Urinary bladder (tissue), 4 donors: ENCODE data around the gene SMARCB1. TPM values are rescaled to one million over a fixed set of nuclear protein-coding genes. Genes with fewer than 3 reads are reported as not detected.

Experiments used
- DNase-seq: peaks from one replicate; pipeline ENCODE4 v3.0.0-alpha.2; 2015; ENCODE audit errors: extremely low spot score
- H3K27ac ChIP-seq: one replicate; pipeline ENCODE4 v1.5.1; 2013; ENCODE audit warnings: low read depth, mild to moderate bottlenecking, moderate library complexity
- H3K36me3 ChIP-seq: one replicate; pipeline ENCODE4 v1.6.1; 2013; ENCODE audit warnings: mild to moderate bottlenecking, moderate library complexity; ENCODE audit not compliant: insufficient read depth
- H3K4me1 ChIP-seq: one replicate; pipeline ENCODE4 v1.6.1; 2013; ENCODE audit warnings: mild to moderate bottlenecking, moderate library complexity; ENCODE audit not compliant: insufficient read depth
- H3K4me3 ChIP-seq: one replicate; pipeline ENCODE4 v1.5.1; 2013; ENCODE audit warnings: low read depth, low read length
- WGBS: extraction: QIAGEN DNeasy Blood & Tissue Kit; methylation state at CpG from one replicate; pipeline ENCODE4 v1.1.7; 2013; 5-methylcytosine and 5-hydroxymethylcytosine counted together
- polyA plus RNA-seq: library from polyadenylated mRNA; stranded (reverse); fragments of 200-250 nt; gene quantifications from one replicate; pipeline ENCODE4 v1.2.3, GENCODE V29; 2013
- total RNA-seq: library from RNA; depleted of rRNA; stranded (reverse); fragments of >200 nt; gene quantifications from one replicate; pipeline ENCODE4 v1.2.3, GENCODE V29; 2014
- donor health status: healthy with polysubstance abuse.
- donor health status: healthy.

SMARCB1 gene
- total and polyA plus RNA-seq, 2 donors, result 16.7 to 47.9 TPM

GRCh38 chr22:23815541-23816155 lies 28.9 kb downstream of the SMARCB1 start:
- no peak overlapping the region for H3K27ac ChIP-seq
- H3K36me3 ChIP-seq, result peaks cover 1% of the 10 kb centered on the region
- no peak overlapping the region for H3K4me3 ChIP-seq
- no peak for DNase-seq
- WGBS, result 81% methylated on average over 10 of the region's 10 CpGs
- no peaks in the 10 kb centered on the region for H3K4me1 ChIP-seq

- Histone ChIP-seq H3K4me1 (no peaks in the 10 kb centered on the region), H3K4me3 (no peak overlapping the region), H3K36me3 (peaks cover 4% of the 10 kb centered on the region), H3K27ac (no peak overlapping the region)
- DNase-seq, result no peak
- 85% methylated on average over 18 of the region's 18 CpGs for WGBS
Measured at GRCh38 chr22:23816156-23816976, 29.6 kb downstream of the SMARCB1 start.

- no peak overlapping the region for H3K27ac ChIP-seq
- no peak for DNase-seq
- peaks cover 4% of the 10 kb centered on the region for H3K36me3 ChIP-seq
- H3K4me3 ChIP-seq, result no peak overlapping the region
- WGBS, result 98% methylated on average over 6 of the region's 6 CpGs
- no peaks in the 10 kb centered on the region for H3K4me1 ChIP-seq
Measured at GRCh38 chr22:23817146-23817545, 30.4 kb downstream of the SMARCB1 start.

- WGBS, result 91% methylated on average over 2 of the region's 2 CpGs
- H3K4me3 ChIP-seq, result no peak overlapping the region
- no peaks in the 10 kb centered on the region for H3K4me1 ChIP-seq
- H3K36me3 ChIP-seq, result peaks cover 4% of the 10 kb centered on the region
- DNase-seq, result no peak
- H3K27ac ChIP-seq, result no peak overlapping the region
Measured at GRCh38 chr22:23818541-23818940, 31.8 kb downstream of the SMARCB1 start.

DNA sequence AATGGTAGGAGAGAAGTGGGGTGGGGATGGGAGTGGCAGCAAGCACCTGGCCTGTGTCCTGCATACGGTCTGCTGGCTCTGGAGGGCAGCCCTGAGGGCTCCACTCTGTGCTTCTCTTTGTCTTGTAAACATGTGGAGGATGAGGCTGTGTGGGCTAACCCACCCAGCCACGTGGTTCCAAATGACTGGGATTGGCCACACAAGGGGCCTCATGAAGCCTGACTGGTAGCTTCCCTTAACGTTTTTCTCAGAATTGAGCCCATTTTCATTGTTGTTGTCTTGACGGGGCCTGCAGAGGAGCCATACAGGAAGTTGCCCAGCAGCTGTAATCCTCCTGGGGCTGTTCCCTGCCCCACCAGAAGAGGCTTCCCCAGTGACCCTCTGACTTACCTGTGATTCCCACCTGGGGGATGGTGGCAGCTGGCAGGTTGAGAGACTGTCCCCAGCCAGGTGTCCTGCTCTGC lies 34.0 kb downstream of the SMARCB1 start:
- no peak for DNase-seq
- Histone ChIP-seq H3K4me3 (no peak overlapping the region), H3K27ac (no peak overlapping the region), H3K36me3 (peaks cover 8% of the 10 kb centered on the region), H3K4me1 (no peaks in the 10 kb centered on the region)
- 59% methylated on average over 4 of the region's 4 CpGs for WGBS

DNA sequence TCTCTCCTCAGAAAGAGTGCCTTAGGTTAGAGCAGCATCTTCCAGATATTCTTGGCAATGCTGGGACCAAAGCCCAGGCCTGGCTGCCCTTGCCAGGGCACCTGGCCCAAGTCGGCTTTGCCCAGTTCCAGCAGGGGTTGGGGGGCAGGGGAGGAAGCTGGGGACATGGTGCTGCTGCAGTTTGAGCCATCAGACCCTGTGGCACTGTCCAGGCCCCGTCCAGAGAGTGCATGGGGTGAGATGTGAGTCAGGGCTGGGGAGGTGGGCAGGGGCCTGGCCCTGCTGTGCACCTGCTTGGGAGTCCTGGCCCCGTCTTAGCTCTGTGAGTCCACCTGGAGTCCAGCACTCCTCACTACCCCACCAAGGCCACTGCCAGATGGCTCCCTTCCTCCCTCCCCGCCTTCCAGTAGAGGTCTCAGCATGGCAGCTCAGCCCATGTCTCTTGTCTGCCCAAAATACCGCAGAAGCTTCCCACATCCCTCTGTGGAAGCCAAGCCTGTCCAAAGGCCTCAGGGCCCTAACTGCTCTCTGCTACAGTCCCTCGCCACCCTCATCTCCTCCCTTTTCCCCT lies 35.4 kb downstream of the SMARCB1 start:
- WGBS, result 86% methylated on average over 6 of the region's 6 CpGs
- Histone ChIP-seq H3K27ac (no peak overlapping the region), H3K4me1 (no peaks in the 10 kb centered on the region), H3K4me3 (no peak overlapping the region), H3K36me3 (peaks cover 8% of the 10 kb centered on the region)
- DNase-seq, result no peak

DNA sequence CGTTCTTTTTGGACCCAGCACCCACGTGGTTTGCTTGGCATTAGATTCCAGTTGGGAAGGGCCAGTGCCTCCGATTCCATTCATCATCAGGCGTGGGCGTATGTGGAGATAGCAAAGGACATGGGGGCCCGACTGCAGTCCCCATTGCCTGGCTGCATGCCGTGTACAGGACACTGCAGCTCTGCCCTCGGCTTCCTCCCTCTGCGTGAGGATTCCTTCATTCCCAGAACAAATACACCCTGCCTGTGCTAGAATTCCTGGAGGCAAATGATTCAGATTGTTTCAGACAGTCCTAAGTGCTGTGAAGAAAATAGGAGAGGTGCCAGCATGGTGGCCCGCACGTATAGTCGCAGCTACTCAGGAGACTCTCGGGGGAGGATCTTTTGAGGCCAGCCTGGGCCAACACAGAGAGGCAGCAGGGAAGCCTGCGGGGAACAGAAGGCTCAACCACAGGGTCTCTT lies 36.6 kb downstream of the SMARCB1 start:
- Histone ChIP-seq H3K4me3 (no peak overlapping the region), H3K4me1 (no peaks in the 10 kb centered on the region), H3K27ac (no peak overlapping the region), H3K36me3 (peaks cover 8% of the 10 kb centered on the region)
- WGBS, result 89% methylated on average over 14 of the region's 14 CpGs
- no peak for DNase-seq

GRCh38 chr22:23824476-23825245 lies 37.9 kb downstream of the SMARCB1 start:
- Histone ChIP-seq H3K27ac (no peak overlapping the region), H3K4me1 (no peaks in the 10 kb centered on the region), H3K36me3 (peaks cover 8% of the 10 kb centered on the region), H3K4me3 (no peak overlapping the region)
- DNase-seq, result no peak
- WGBS, result 91% methylated on average over 13 of the region's 13 CpGs

DNA sequence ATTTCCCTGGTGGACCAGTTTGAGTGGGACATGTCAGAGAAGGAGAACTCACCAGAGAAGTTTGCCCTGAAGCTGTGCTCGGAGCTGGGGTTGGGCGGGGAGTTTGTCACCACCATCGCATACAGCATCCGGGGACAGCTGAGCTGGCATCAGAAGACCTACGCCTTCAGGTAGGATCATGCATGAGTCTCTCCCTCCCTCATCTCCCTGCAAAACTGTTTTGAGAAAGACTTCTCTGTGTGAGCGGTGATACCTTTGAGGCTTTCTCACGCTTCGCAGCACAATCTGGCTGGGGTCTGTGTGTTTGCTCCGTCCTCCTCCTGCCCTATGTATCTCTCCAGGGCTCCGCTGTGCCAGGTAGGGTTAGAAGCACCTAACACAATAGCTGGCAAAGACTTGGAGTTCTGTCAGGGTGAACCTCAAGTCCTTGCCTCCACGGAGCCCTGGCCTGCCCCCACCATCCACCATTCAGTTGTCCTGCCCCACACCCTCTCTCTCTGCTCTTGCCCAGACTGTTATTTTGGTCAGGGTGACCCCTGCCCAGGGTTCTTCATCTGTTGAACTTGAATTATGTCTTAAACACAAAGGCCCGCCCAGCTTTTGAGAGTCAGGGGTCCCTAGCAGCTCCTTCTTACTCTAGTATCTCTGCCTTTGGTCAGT lies 38.6 kb downstream of the SMARCB1 start:
- Histone ChIP-seq H3K36me3 (peaks cover 8% of the 10 kb centered on the region), H3K4me1 (no peaks in the 10 kb centered on the region), H3K4me3 (no peak overlapping the region), H3K27ac (no peak overlapping the region)
- no peak for DNase-seq
- 97% methylated on average over 12 of the region's 12 CpGs for WGBS

DNA sequence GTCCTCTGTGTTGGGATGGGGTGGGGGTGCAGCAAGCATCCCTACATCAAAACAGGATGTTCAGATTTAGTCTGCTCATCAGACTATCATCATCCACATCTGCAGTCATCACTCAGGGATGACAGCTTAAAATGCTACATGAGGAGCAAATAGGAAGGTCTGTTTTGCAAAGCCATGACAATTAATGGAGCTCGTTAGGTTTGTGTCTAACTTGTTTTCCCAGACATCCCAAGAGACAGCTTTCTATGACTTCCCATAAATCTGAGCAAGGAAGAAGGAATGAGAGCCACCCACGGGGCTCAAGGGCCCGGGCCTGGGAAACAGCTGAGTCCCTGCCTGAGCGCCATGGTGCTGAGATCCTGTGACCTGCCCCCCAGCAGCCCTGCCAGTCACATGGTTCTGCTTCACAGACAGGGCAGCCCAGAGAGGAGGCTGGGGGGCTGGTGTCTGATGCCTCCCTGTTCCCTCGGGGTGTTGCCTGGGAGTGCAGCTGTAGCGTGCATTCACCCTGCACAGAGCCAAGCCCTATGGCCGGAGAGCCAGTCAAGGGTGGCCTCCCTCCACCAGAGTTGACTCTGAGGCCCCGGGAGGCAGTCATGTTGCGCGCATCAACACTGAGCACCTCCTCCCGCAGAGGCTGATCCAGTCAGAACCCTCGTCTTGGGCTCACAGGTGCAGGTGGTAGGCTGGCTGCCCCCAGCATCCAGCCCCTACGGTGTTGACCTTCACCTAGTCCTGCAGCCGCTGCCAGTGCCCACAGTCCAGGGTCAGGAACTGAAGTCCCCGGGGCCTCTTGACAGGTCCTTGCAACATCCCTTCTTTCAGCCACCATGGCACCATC lies 40.0 kb downstream of the SMARCB1 start:
- H3K27ac ChIP-seq, result no peak overlapping the region
- no peak for DNase-seq
- peaks cover 3% of the 10 kb centered on the region for H3K36me3 ChIP-seq
- no peaks in the 10 kb centered on the region for H3K4me1 ChIP-seq
- WGBS, result 83% methylated on average over 15 of the region's 15 CpGs
- H3K4me3 ChIP-seq, result no peak overlapping the region

DNA sequence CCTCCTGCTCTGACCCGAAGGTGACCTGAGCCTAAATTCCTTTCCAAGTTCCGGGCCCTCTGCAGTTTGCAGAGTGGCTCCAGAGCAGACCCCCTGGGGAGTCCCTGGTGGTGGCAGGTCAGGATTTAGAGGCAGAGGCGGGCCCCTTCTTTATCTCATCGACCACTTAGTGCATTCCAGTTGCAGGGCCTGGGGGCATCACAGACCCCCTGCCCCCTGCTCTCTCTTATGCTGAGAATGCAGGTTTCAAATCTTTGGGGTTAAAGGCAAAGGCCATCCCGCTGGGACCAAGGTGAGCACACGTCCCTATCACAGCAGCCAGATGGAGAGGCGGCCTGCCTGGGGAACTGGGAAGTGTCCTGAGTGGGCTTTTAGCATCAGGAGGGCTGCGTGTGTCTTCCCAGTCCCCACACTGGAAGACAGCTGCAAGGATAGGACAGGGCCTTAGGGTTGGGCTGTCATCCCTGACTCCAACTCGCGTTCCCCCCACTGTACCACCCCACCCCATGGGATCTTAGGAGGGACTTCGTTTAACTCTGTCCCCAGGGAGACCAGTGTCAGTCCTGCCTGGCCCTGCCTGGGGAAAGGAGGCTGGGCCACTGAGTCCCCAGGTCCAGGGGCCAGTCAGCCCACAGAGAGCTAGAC lies 40.7 kb downstream of the SMARCB1 start:
- Histone ChIP-seq H3K4me1 (no peaks in the 10 kb centered on the region), H3K4me3 (no peak overlapping the region), H3K36me3 (peaks cover 3% of the 10 kb centered on the region), H3K27ac (no peak overlapping the region)
- WGBS, result 78% methylated on average over 11 of the region's 11 CpGs
- no peak for DNase-seq
